Measurements from ENCODE around the gene IL1F10. TPM values are rescaled to one million over a fixed set of nuclear protein-coding genes. Genes with fewer than 3 reads are reported as not detected.

Gene IL1F10
- total RNA-seq, 1 donor from 2014 or later: not detected

DNA sequence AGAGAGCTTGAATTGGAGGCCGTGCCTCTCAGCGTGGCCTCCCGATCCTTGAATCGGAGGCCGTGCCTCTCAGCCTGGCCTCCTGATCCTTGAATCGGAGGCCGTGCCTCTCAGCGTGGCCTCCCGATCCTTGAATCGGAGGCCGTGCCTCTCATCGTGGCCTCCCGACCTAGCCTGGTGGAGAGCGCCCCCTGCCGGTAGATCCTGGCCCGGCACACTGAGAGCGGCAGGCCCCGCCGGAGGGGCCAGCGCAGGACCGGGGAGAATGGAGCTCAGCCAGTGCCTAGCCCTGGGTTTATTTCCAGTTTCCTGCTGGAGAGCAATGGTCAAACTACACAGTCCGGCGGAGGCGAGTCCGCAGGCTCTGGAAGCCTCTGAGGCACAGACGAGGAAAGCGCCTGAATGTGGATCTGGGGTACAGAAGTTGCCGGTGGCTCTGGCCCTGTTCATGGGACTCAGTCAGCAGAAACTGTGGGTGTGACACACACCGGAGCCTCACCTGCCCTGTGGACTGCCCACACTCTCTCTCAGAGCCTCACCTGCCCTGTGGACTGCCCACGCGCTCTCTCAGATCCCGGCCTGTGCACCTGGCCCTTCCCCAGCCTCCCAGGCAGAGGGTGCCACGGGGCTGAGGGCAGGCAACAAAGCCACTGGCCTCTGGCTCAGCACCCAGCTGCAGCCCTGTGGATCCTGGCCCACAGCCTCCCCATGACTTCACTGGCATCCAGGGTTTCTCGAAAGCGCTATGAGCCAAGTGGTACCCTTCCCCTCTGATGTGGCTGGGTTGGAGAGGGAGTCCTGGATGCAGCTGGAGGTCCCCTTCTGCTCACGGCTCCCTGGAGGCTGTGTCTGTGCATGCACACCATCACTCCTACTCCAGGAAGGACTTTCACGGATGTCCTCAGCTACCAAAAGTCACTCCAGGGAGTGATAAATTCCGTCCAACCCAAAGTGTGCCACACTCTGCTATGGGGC, 16.6 kb upstream of the IL1F10 start:
- H3K9me3 Mint-ChIP-seq (ENCODE audit: unreplicated experiment): peaks cover 12% of the 10 kb centered on the region
- no peak overlapping the region for H3K27ac Mint-ChIP-seq (ENCODE audit: unreplicated experiment)
- TF ChIP-seq, protein P1, sequence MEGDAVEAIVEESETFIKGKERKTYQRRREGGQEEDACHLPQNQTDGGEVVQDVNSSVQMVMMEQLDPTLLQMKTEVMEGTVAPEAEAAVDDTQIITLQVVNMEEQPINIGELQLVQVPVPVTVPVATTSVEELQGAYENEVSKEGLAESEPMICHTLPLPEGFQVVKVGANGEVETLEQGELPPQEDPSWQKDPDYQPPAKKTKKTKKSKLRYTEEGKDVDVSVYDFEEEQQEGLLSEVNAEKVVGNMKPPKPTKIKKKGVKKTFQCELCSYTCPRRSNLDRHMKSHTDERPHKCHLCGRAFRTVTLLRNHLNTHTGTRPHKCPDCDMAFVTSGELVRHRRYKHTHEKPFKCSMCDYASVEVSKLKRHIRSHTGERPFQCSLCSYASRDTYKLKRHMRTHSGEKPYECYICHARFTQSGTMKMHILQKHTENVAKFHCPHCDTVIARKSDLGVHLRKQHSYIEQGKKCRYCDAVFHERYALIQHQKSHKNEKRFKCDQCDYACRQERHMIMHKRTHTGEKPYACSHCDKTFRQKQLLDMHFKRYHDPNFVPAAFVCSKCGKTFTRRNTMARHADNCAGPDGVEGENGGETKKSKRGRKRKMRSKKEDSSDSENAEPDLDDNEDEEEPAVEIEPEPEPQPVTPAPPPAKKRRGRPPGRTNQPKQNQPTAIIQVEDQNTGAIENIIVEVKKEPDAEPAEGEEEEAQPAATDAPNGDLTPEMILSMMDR (IDR thresholded peaks at IDR 0.05; ENCODE audit: unreplicated experiment): no peak
- no peak overlapping the region for H3K4me3 Mint-ChIP-seq (ENCODE audit: unreplicated experiment)
- peaks cover 4% of the 10 kb centered on the region for H3K27me3 Mint-ChIP-seq (ENCODE audit: unreplicated experiment)
- H3K36me3 Mint-ChIP-seq (ENCODE audit: low read depth, unreplicated experiment): peaks cover 15% of the 10 kb centered on the region
- H3K4me1 Mint-ChIP-seq (ENCODE audit: unreplicated experiment): no peaks in the 10 kb centered on the region
- DNase-seq (ENCODE audit: low spot score): no peak

DNA sequence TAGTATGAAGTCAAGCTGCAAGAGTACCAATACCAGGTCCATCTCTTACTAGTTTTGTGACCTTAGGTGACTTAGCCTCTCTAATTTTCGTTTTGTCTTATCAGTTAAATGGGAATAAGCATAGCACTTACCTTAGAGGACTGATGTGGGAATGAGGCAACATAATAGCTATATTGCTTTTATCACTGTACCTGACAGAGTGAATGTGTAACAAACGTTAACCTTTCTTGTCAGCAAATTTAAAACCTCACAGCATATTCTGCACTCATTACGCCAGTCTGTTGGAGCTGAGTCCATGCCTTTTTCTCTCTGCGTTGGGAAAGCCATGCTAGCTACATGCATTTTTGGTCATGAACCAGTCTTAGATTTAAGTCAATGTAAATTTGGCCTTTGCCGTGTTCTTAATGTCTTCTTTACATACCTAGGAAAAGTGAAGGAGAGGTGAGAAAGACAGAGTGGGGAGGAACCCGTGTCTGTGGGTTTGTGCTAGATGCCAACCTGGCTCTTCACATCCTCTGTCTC, 15.3 kb upstream of the IL1F10 start, which contains the start of gene IL36B:
IL36B (minus strand) TSS at position 472 of the 522 bp plus-strand sequence.
- H3K4me3 Mint-ChIP-seq (ENCODE audit: unreplicated experiment): no peak within 1 kb of the TSS
- H3K36me3 Mint-ChIP-seq (ENCODE audit: low read depth, unreplicated experiment): peaks cover 15% of the 10 kb centered on the region
- no peak within 1 kb of the TSS for H3K27ac Mint-ChIP-seq (ENCODE audit: unreplicated experiment)
- peaks cover 12% of the 10 kb centered on the region for H3K9me3 Mint-ChIP-seq (ENCODE audit: unreplicated experiment)
- H3K4me1 Mint-ChIP-seq (ENCODE audit: unreplicated experiment): no peaks in the 10 kb centered on the region
- peaks cover 4% of the 10 kb centered on the region for H3K27me3 Mint-ChIP-seq (ENCODE audit: unreplicated experiment)
- DNase-seq (ENCODE audit: low spot score): no peak
- TF ChIP-seq, protein P1 (IDR thresholded peaks at IDR 0.05; ENCODE audit: unreplicated experiment): no peak

DNA sequence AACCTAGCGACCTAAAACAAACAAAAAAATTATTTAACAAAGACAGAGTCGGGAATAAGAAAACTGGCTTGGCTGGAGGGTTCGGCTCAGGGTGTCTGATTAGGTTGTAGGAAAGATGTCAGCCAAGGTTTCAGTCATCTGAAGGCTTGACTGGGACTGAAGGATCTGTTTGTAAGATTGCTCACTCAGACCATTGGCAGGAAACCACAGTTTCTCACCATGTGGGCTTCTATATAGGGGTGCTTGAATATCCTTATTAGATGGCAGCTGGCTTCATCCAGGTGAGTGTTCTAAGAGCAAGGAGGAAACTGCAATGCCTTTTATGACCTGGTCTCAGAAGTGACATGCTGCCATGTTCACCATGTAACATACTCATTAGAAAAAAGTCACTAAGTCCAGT, 14.1 kb upstream of the IL1F10 start:
- H3K9me3 Mint-ChIP-seq (ENCODE audit: unreplicated experiment): peaks cover 12% of the 10 kb centered on the region
- TF ChIP-seq, protein P1 (IDR thresholded peaks at IDR 0.05; ENCODE audit: unreplicated experiment): no peak
- peaks cover 4% of the 10 kb centered on the region for H3K27me3 Mint-ChIP-seq (ENCODE audit: unreplicated experiment)
- no peaks in the 10 kb centered on the region for H3K4me1 Mint-ChIP-seq (ENCODE audit: unreplicated experiment)
- no peak for DNase-seq (ENCODE audit: low spot score)
- peaks cover 15% of the 10 kb centered on the region for H3K36me3 Mint-ChIP-seq (ENCODE audit: low read depth, unreplicated experiment)
- H3K4me3 Mint-ChIP-seq (ENCODE audit: unreplicated experiment): no peak overlapping the region
- H3K27ac Mint-ChIP-seq (ENCODE audit: unreplicated experiment): no peak overlapping the region

DNA sequence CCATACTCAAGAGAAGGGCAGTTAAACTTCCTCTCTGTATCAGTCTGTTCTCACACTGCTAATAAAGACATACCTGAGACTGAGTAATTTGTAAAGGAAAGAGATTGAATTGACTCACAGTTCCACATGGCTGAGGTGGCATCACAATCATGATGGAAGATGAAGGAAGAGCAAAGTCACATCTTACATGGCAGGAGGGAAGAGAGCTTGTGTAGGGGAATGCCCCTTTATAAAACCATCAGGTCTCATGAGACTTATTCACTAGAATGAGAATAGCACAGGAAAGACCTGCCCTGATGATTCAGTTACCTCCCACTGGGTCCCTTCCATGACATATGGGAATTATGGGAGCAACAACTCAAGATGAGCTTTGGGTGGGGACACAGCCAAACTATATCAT, 13.7 kb upstream of the IL1F10 start:
- TF ChIP-seq, protein P1 (IDR thresholded peaks at IDR 0.05; ENCODE audit: unreplicated experiment): no peak
- H3K9me3 Mint-ChIP-seq (ENCODE audit: unreplicated experiment): peaks cover 12% of the 10 kb centered on the region
- H3K27me3 Mint-ChIP-seq (ENCODE audit: unreplicated experiment): peaks cover 4% of the 10 kb centered on the region
- no peak overlapping the region for H3K4me3 Mint-ChIP-seq (ENCODE audit: unreplicated experiment)
- no peak for DNase-seq (ENCODE audit: low spot score)
- H3K27ac Mint-ChIP-seq (ENCODE audit: unreplicated experiment): no peak overlapping the region
- no peaks in the 10 kb centered on the region for H3K4me1 Mint-ChIP-seq (ENCODE audit: unreplicated experiment)
- H3K36me3 Mint-ChIP-seq (ENCODE audit: low read depth, unreplicated experiment): peaks cover 15% of the 10 kb centered on the region

DNA sequence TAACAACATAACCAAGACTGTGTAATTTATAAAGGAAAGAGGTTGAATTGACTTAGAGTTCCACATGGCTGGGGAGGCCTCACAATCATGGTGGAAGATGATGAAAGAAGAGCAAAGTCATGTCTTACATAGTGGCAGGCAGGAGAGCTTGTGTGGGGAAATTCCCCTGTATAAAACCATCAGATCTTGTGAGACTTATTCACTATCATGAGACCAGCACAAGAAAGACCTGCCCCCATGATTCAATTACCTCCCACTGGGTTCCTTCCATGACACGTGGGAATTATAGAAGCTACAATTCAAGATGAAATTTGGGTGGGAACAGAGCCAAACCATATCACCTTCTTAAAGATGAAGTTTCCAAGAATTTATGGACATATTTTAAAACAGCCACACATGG, 11.2 kb upstream of the IL1F10 start:
- Mint-ChIP-seq H3K4me3 (ENCODE audit: unreplicated experiment) (no peak overlapping the region), H3K4me1 (ENCODE audit: unreplicated experiment) (no peaks in the 10 kb centered on the region), H3K9me3 (ENCODE audit: unreplicated experiment) (peaks cover 12% of the 10 kb centered on the region), H3K27ac (ENCODE audit: unreplicated experiment) (no peak overlapping the region), H3K36me3 (ENCODE audit: low read depth, unreplicated experiment) (peaks cover 12% of the 10 kb centered on the region), H3K27me3 (ENCODE audit: unreplicated experiment) (peaks cover 8% of the 10 kb centered on the region)
- TF ChIP-seq, protein P1 (IDR thresholded peaks at IDR 0.05; ENCODE audit: unreplicated experiment): no peak
- DNase-seq (ENCODE audit: low spot score): no peak

Data from endothelial cell (in vitro differentiated cells).